GM19467 (cell line): Measurements from ENCODE around the gene GNMT.
A peak's percentile ranks its signal among the peaks of the same experiment; 100 is the strongest.

Source experiments
- ATAC-seq: cut with Tn5 transposase; IDR thresholded peaks from one replicate; pipeline ENCODE4 v1.9.1; 2021; ENCODE audit warnings: mild to moderate bottlenecking, moderate library complexity; ENCODE audit not compliant: unreplicated experiment

The GNMT gene

DNA sequence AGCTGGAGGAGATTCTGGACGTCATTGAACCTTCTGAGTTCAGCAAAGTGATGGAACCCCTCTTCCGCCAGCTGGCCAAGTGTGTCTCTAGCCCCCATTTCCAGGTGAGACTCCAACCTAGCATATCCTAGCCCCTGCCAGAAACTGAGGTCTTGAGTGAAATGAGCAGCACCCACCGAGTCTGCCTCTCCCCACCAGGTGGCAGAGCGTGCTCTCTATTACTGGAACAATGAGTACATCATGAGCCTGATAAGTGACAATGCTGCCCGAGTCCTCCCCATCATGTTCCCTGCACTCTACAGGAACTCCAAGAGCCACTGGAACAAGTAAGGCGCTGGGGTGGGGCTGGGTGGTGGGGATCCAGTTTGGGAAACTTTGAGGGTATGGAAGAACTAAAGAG, 48.6 kb downstream of the GNMT start:
- no peak for ATAC-seq

DNA sequence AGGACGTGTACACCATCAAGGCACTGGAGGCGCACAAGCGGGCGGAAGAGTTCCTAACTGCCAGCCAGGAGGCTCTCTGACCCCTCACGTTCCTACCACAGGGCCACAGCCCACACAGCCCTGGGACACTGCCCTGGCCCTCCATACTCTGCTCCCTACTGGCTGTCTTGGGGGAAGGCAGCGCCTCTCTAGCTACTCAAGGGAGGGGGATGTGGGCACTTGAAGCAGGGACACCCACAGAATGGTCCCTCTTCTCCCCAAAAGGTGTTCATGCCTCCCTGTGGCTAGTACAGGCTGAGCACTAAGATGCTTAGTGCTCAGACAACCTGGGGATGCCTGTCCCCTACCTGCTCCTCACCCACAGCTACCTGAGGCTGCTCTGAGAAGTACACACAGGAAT, 50.7 kb downstream of the GNMT start:
- no peak for ATAC-seq

DNA sequence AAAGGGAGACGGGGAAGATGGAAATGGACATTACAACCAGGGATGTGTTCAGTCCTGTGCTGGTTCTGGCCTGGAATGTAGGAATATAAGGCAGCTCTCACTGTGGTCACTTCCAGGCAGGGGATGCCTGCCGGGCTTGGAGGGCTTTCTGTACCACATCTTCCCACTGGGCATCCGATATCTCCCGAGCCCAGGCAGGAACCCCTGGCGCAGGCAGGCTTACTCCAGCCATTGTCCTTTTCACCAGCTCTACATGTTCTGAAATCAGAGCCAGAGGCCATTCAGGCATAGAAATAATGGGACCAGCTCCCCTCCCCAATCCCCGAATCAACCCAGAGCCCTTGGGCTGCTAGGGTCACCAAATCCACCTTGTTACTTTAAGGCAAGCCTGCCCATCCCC, 51.8 kb downstream of the GNMT start:
- ATAC-seq: no peak

- peak; percentile 3 for ATAC-seq
Observed at GRCh38 chr6:43013097-43013842, 52.7 kb downstream of the GNMT start.
